SK-N-SH treated with all-trans-retinoic acid at 6 μM for 48 hours (cell line): Measurements from ENCODE around the gene OR10D3.

Experiments used
- ATAC-seq: fragments of 200-7000 bp; cut with Tn5 transposase; 3 replicates; pipeline ENCODE4 v1.9.1; 2020; ENCODE audit warnings: mild to moderate bottlenecking, moderate library complexity
- ARNTL ChIP-seq: fragments of 450-650 bp; formaldehyde crosslinking; IDR thresholded peaks from 2 replicates; pipeline ENCODE4 v1.5.0; 2020; ENCODE audit warnings: low read depth, mild to moderate bottlenecking, moderate library complexity, borderline replicate concordance
- BACH2 ChIP-seq: fragments of 250-450 bp; sonication (Bioruptor Pico); IDR thresholded peaks from 2 replicates; pipeline ENCODE4 v1.9.0; 2021; ENCODE audit warnings: mild to moderate bottlenecking, borderline replicate concordance
- CSDC2 ChIP-seq: fragments of 250-450 bp; sonication (Bioruptor Pico); IDR thresholded peaks from 2 replicates; pipeline ENCODE4 v1.5.0; 2020; ENCODE audit warnings: mild to moderate bottlenecking, moderate library complexity
- CSRNP3 ChIP-seq: fragments of 250-450 bp; sonication (Bioruptor Pico); IDR thresholded peaks from 2 replicates; pipeline ENCODE4 v1.5.1; 2021; ENCODE audit warnings: mild to moderate bottlenecking, moderate library complexity
- ISL1 ChIP-seq: fragments of 250-450 bp; sonication (Bioruptor Pico); IDR thresholded peaks from 2 replicates; pipeline ENCODE4 v2.1.2; 2022; ENCODE audit warnings: mild to moderate bottlenecking, moderate library complexity
- OSR1 ChIP-seq: fragments of 250-450 bp; sonication (Bioruptor Pico); IDR thresholded peaks from 2 replicates; pipeline ENCODE4 v1.8.0; 2022; ENCODE audit warnings: moderate library complexity, mild to moderate bottlenecking, inconsistent platforms
- POU6F1 ChIP-seq: fragments of 250-450 bp; sonication (Bioruptor Pico); IDR thresholded peaks from 2 replicates; pipeline ENCODE4 v1.8.0; 2021; ENCODE audit warnings: low read depth, mild to moderate bottlenecking, moderate library complexity, borderline replicate concordance
- PPARA ChIP-seq: fragments of 250-450 bp; sonication (Bioruptor Pico); IDR thresholded peaks from 2 replicates; pipeline ENCODE4 v1.5.0; 2020; ENCODE audit warnings: mild to moderate bottlenecking, borderline replicate concordance
- RARB ChIP-seq: fragments of 250-450 bp; sonication (Bioruptor Pico); IDR thresholded peaks from 2 replicates; pipeline ENCODE4 v1.8.0; 2021; ENCODE audit warnings: mild to moderate bottlenecking, moderate library complexity
- TCF4 ChIP-seq: fragments of 250-450 bp; sonication (Bioruptor Pico); IDR thresholded peaks from 2 replicates; pipeline ENCODE4 v1.8.0; 2021; ENCODE audit warnings: mild to moderate bottlenecking, moderate library complexity, borderline replicate concordance
- TOX ChIP-seq: fragments of 250-450 bp; sonication (Bioruptor Pico); IDR thresholded peaks from 2 replicates; pipeline ENCODE4 v1.8.0; 2021; ENCODE audit warnings: mild to moderate bottlenecking, moderate library complexity, borderline replicate concordance
- TSHZ2 ChIP-seq: fragments of 250-450 bp; sonication (Bioruptor Pico); IDR thresholded peaks from 2 replicates; pipeline ENCODE4 v1.5.0; 2020; ENCODE audit warnings: mild to moderate bottlenecking, moderate library complexity
- ZC3H10 ChIP-seq: fragments of 250-450 bp; sonication (Bioruptor Pico); IDR thresholded peaks from 2 replicates; pipeline ENCODE4 v1.5.1; 2021; ENCODE audit warnings: mild to moderate bottlenecking, moderate library complexity
- ZFP3 ChIP-seq: fragments of 250-450 bp; sonication (Bioruptor Pico); IDR thresholded peaks from 2 replicates; pipeline ENCODE4 v1.5.0; 2020; ENCODE audit warnings: mild to moderate bottlenecking, moderate library complexity
- ZFP30 ChIP-seq: fragments of 450-650 bp; formaldehyde crosslinking; IDR thresholded peaks from 2 replicates; pipeline ENCODE4 v1.5.0; 2022; ENCODE audit warnings: mild to moderate bottlenecking, moderate library complexity
- ZNF565 ChIP-seq: fragments of 450-650 bp; formaldehyde crosslinking; conservative IDR thresholded peaks from 2 replicates; pipeline ENCODE4 v1.5.0; 2020; ENCODE audit warnings: low read depth, mild to moderate bottlenecking, moderate library complexity
- ZNF70 ChIP-seq: fragments of 450-650 bp; formaldehyde crosslinking; IDR thresholded peaks from 2 replicates; pipeline ENCODE4 v1.5.0; 2020; ENCODE audit warnings: mild to moderate bottlenecking, moderate library complexity
- ZNF8 ChIP-seq: fragments of 450-650 bp; formaldehyde crosslinking; IDR thresholded peaks from 2 replicates; pipeline ENCODE4 v1.5.0; 2020; ENCODE audit warnings: mild to moderate bottlenecking, moderate library complexity

Gene OR10D3

GRCh38 chr11:124202951-124203350, 19.8 kb downstream of the OR10D3 start:
- TF ChIP-seq TSHZ2 (CRISPR knock-in tag) (no peak), CSRNP3 (no peak)
- ATAC-seq: no peak

GRCh38 chr11:124204008-124204407, 20.9 kb downstream of the OR10D3 start:
- ATAC-seq: no peak
- TF ChIP-seq PPARA: no peak
- TF ChIP-seq TCF4 (CRISPR knock-in tag): no peak
- TF ChIP-seq ISL1 (CRISPR knock-in tag): no peak
- TF ChIP-seq ZC3H10 (CRISPR knock-in tag): no peak
- TF ChIP-seq ARNTL (CRISPR knock-in tag): no peak
- no peak for TF ChIP-seq ZNF8
- no peak for TF ChIP-seq POU6F1 (CRISPR knock-in tag)
- no peak for TF ChIP-seq TOX
- no peak for TF ChIP-seq ZFP3 (CRISPR knock-in tag)
- no peak for TF ChIP-seq RARB (CRISPR knock-in tag)

GRCh38 chr11:124207102-124207792, 24.1 kb downstream of the OR10D3 start:
- TF ChIP-seq BACH2 (CRISPR knock-in tag): no peak
- no peak for TF ChIP-seq CSRNP3
- TF ChIP-seq ZC3H10 (CRISPR knock-in tag): no peak
- TF ChIP-seq ZNF565: no peak
- TF ChIP-seq ZFP30 (CRISPR knock-in tag): no peak
- TF ChIP-seq OSR1: no peak
- no peak for TF ChIP-seq ZNF70 (CRISPR knock-in tag)

GRCh38 chr11:124209824-124210357, 26.7 kb downstream of the OR10D3 start:
- no peak for ATAC-seq
- TF ChIP-seq OSR1 (no peak), ZNF70 (CRISPR knock-in tag) (no peak)
- TF ChIP-seq, all 23 proteins: peak for 0

More at GRCh38 chr11:124207102-124207792, 24.1 kb downstream of the OR10D3 start:
- no peak for ATAC-seq

GRCh38 chr11:124210421-124210820, 27.3 kb downstream of the OR10D3 start:
- TF ChIP-seq RARB (CRISPR knock-in tag): no peak
- TF ChIP-seq POU6F1 (CRISPR knock-in tag): no peak
- TF ChIP-seq CSDC2 (CRISPR knock-in tag): no peak
- TF ChIP-seq ZFP30 (CRISPR knock-in tag): no peak
- no peak for TF ChIP-seq TOX

More at GRCh38 chr11:124210421-124210820, 27.3 kb downstream of the OR10D3 start:
- no peak for ATAC-seq
